Effector memory CD4-positive, alpha-beta T cell (primary cell): ENCODE data around the gene PSME3IP1.

Source experiments
- DNase-seq, 3 donors: peaks; one replicate each; pipeline ENCODE4 v3.0.0-alpha.2; 2020
- H3K27ac ChIP-seq: 2 replicates; pipeline ENCODE4 v1.7.0; 2013; ENCODE audit warnings: mild to moderate bottlenecking, low read length, moderate library complexity; ENCODE audit not compliant: insufficient read depth, poor library complexity, severe bottlenecking
- H3K27me3 ChIP-seq: replicated peaks from 2 replicates; pipeline ENCODE4 v1.7.0; 2013; ENCODE audit warnings: mild to moderate bottlenecking, low read length; ENCODE audit not compliant: insufficient read depth, control insufficient read depth, poor library complexity, severe bottlenecking
- H3K36me3 ChIP-seq: 2 replicates; pipeline ENCODE4 v1.7.0; 2013; ENCODE audit warnings: mild to moderate bottlenecking, low read length, moderate library complexity; ENCODE audit not compliant: control insufficient read depth, insufficient read depth
- H3K4me1 ChIP-seq: 2 replicates; pipeline ENCODE4 v1.7.0; 2013; ENCODE audit warnings: low read length, mild to moderate bottlenecking; ENCODE audit not compliant: control insufficient read depth, insufficient read depth, poor library complexity, severe bottlenecking
- H3K4me3 ChIP-seq: 2 replicates; pipeline ENCODE4 v1.7.0; 2013; ENCODE audit warnings: low read length, low read depth, mild to moderate bottlenecking; ENCODE audit not compliant: insufficient read depth, poor library complexity, severe bottlenecking
- H3K9me3 ChIP-seq: 2 replicates; pipeline ENCODE4 v1.7.0; 2013; ENCODE audit warnings: mild to moderate bottlenecking, low read length, moderate library complexity; ENCODE audit not compliant: control insufficient read depth

The PSME3IP1 gene

GRCh38 chr16:57147381-57148221, 38.2 kb downstream of the PSME3IP1 start:
- no peaks in the 10 kb centered on the region for H3K27me3 ChIP-seq
- no peak for DNase-seq
- no peaks in the 10 kb centered on the region for H3K36me3 ChIP-seq
- peaks cover 8% of the 10 kb centered on the region for H3K4me1 ChIP-seq
- H3K4me3 ChIP-seq = no peak overlapping the region
- no peak overlapping the region for H3K27ac ChIP-seq
- H3K9me3 ChIP-seq = no peaks in the 10 kb centered on the region

- no peak for DNase-seq
- Histone ChIP-seq H3K4me1 (peaks cover 17% of the 10 kb centered on the region), H3K27ac (no peak overlapping the region), H3K4me3 (no peak overlapping the region), H3K9me3 (no peaks in the 10 kb centered on the region), H3K27me3 (no peaks in the 10 kb centered on the region), H3K36me3 (no peaks in the 10 kb centered on the region)
Observed at GRCh38 chr16:57146735-57147134, 39.1 kb downstream of the PSME3IP1 start.

GRCh38 chr16:57146040-57146647, 39.7 kb downstream of the PSME3IP1 start:
- no peak overlapping the region for H3K27ac ChIP-seq

GRCh38 chr16:57145046-57146021, 40.5 kb downstream of the PSME3IP1 start:
- DNase-seq = no peak
- H3K27me3 ChIP-seq = no peaks in the 10 kb centered on the region
- no peak overlapping the region for H3K27ac ChIP-seq
- H3K9me3 ChIP-seq = no peaks in the 10 kb centered on the region
- H3K4me1 ChIP-seq = peaks cover 26% of the 10 kb centered on the region
- H3K36me3 ChIP-seq = no peaks in the 10 kb centered on the region
- no peak overlapping the region for H3K4me3 ChIP-seq

More at GRCh38 chr16:57146040-57146647, 39.7 kb downstream of the PSME3IP1 start:
- Histone ChIP-seq H3K4me1 (peaks cover 23% of the 10 kb centered on the region), H3K4me3 (no peak overlapping the region), H3K27me3 (no peaks in the 10 kb centered on the region), H3K36me3 (no peaks in the 10 kb centered on the region), H3K9me3 (no peaks in the 10 kb centered on the region)
- DNase-seq = no peak

- Histone ChIP-seq H3K4me1 (peaks cover 26% of the 10 kb centered on the region), H3K9me3 (no peaks in the 10 kb centered on the region), H3K27ac (no peak overlapping the region), H3K27me3 (no peaks in the 10 kb centered on the region), H3K4me3 (no peak overlapping the region), H3K36me3 (no peaks in the 10 kb centered on the region)
- no peak for DNase-seq
Observed at GRCh38 chr16:57144027-57144426, 41.8 kb downstream of the PSME3IP1 start.

GRCh38 chr16:57143149-57143921, 42.5 kb downstream of the PSME3IP1 start:
- DNase-seq = no peak
- Histone ChIP-seq H3K27me3 (no peaks in the 10 kb centered on the region), H3K4me3 (no peak overlapping the region), H3K9me3 (no peaks in the 10 kb centered on the region), H3K27ac (no peak overlapping the region), H3K4me1 (peaks cover 26% of the 10 kb centered on the region), H3K36me3 (no peaks in the 10 kb centered on the region)

GRCh38 chr16:57141822-57142631, 43.8 kb downstream of the PSME3IP1 start:
- H3K4me1 ChIP-seq = peaks cover 26% of the 10 kb centered on the region
- no peak for DNase-seq
- H3K27ac ChIP-seq = peak overlapping the region; percentile 23
- H3K4me3 ChIP-seq = no peak overlapping the region
- no peaks in the 10 kb centered on the region for H3K9me3 ChIP-seq
- no peaks in the 10 kb centered on the region for H3K36me3 ChIP-seq
- no peaks in the 10 kb centered on the region for H3K27me3 ChIP-seq

- Histone ChIP-seq H3K4me3 (no peak overlapping the region), H3K4me1 (peaks cover 26% of the 10 kb centered on the region), H3K27ac (no peak overlapping the region)
Observed at GRCh38 chr16:57140931-57141668, 44.7 kb downstream of the PSME3IP1 start.

More at GRCh38 chr16:57140931-57141668, 44.7 kb downstream of the PSME3IP1 start:
- Histone ChIP-seq H3K27me3 (no peaks in the 10 kb centered on the region), H3K36me3 (no peaks in the 10 kb centered on the region), H3K9me3 (no peaks in the 10 kb centered on the region)
- DNase-seq = no peak
